SK-N-SH treated with all-trans-retinoic acid at 6 μM for 48 hours (cell line): Measurements from ENCODE around the gene IKZF3.

Source experiments
- ARNTL ChIP-seq: fragments of 450-650 bp; formaldehyde crosslinking; IDR thresholded peaks from 2 replicates; pipeline ENCODE4 v1.5.0; 2020; ENCODE audit warnings: low read depth, mild to moderate bottlenecking, moderate library complexity, borderline replicate concordance
- CREB5 ChIP-seq: fragments of 250-450 bp; sonication (Bioruptor Pico); IDR thresholded peaks from 2 replicates; pipeline ENCODE4 v1.5.1; 2020; ENCODE audit warnings: low read depth, mild to moderate bottlenecking, moderate library complexity
- CSRNP3 ChIP-seq: fragments of 250-450 bp; sonication (Bioruptor Pico); IDR thresholded peaks from 2 replicates; pipeline ENCODE4 v1.5.1; 2021; ENCODE audit warnings: mild to moderate bottlenecking, moderate library complexity
- OSR1 ChIP-seq: fragments of 250-450 bp; sonication (Bioruptor Pico); IDR thresholded peaks from 2 replicates; pipeline ENCODE4 v1.8.0; 2022; ENCODE audit warnings: moderate library complexity, mild to moderate bottlenecking, inconsistent platforms
- PATZ1 ChIP-seq: fragments of 250-450 bp; sonication (Bioruptor Pico); IDR thresholded peaks from 2 replicates; pipeline ENCODE4 v1.8.0; 2020; ENCODE audit warnings: mild to moderate bottlenecking, moderate library complexity, borderline replicate concordance
- RARB ChIP-seq: fragments of 250-450 bp; sonication (Bioruptor Pico); IDR thresholded peaks from 2 replicates; pipeline ENCODE4 v1.8.0; 2021; ENCODE audit warnings: mild to moderate bottlenecking, moderate library complexity
- ZFP3 ChIP-seq: fragments of 250-450 bp; sonication (Bioruptor Pico); IDR thresholded peaks from 2 replicates; pipeline ENCODE4 v1.5.0; 2020; ENCODE audit warnings: mild to moderate bottlenecking, moderate library complexity

- TF ChIP-seq CREB5 (CRISPR knock-in tag) (no peak), ARNTL (no peak), ZFP3 (CRISPR knock-in tag) (no peak), OSR1 (no peak), CSRNP3 (CRISPR knock-in tag) (no peak), RARB (no peak), PATZ1 (CRISPR knock-in tag) (no peak)
Measured at GRCh38 chr17:39755554-39756379, 108.3 kb downstream of the IKZF3 start.
